ENCODE results near the gene UBE2N.

- TF ChIP-seq CTCF (IDR thresholded peaks at IDR 0.05; ENCODE audit: insufficient read depth, low read length) (no peak), POLR2AphosphoS5 (IDR thresholded peaks at IDR 0.05; ENCODE audit: low read depth) (no peak)
Measured at GRCh38 chr12:93430280-93430679, 11.5 kb downstream of the UBE2N start.
